Measurements from ENCODE around the gene JADE1. TPM values are rescaled to one million over a fixed set of nuclear protein-coding genes. Genes with fewer than 3 reads are reported as not detected.

JADE1 gene
- total RNA-seq, 1 donor from 2014 or later: 33.6 TPM

GRCh38 chr4:128871948-128872347 is 62.4 kb downstream of the JADE1 start:
- intact Hi-C loops (cut with micrococcal nuclease): no loop called here
- Mint-ChIP-seq H3K4me3 (ENCODE audit: low read depth) (no peak overlapping the region), H3K27ac (no peak overlapping the region), H3K27me3 (ENCODE audit: low read depth) (no peaks in the 10 kb centered on the region), H3K9me3 (no peaks in the 10 kb centered on the region), H3K36me3 (ENCODE audit: low read depth) (peaks cover 67% of the 10 kb centered on the region), H3K4me1 (ENCODE audit: low read depth) (peaks cover 5% of the 10 kb centered on the region)
- DNase-seq (ENCODE audit: low spot score): no peak

GRCh38 chr4:128876200-128876599 is 66.7 kb downstream of the JADE1 start:
- intact Hi-C loops (cut with micrococcal nuclease): no loop called here
- H3K27me3 Mint-ChIP-seq (ENCODE audit: low read depth): no peaks in the 10 kb centered on the region
- H3K9me3 Mint-ChIP-seq: no peaks in the 10 kb centered on the region
- no peak overlapping the region for H3K4me3 Mint-ChIP-seq (ENCODE audit: low read depth)
- DNase-seq (ENCODE audit: low spot score): no peak
- no peak overlapping the region for H3K27ac Mint-ChIP-seq
- H3K36me3 Mint-ChIP-seq (ENCODE audit: low read depth): peaks cover 35% of the 10 kb centered on the region
- H3K4me1 Mint-ChIP-seq (ENCODE audit: low read depth): no peaks in the 10 kb centered on the region

GRCh38 chr4:128877934-128878333 is 68.4 kb downstream of the JADE1 start:
- Mint-ChIP-seq H3K4me1 (ENCODE audit: low read depth) (no peaks in the 10 kb centered on the region), H3K36me3 (ENCODE audit: low read depth) (peaks cover 23% of the 10 kb centered on the region), H3K27ac (no peak overlapping the region), H3K27me3 (ENCODE audit: low read depth) (no peaks in the 10 kb centered on the region), H3K4me3 (ENCODE audit: low read depth) (no peak overlapping the region), H3K9me3 (no peaks in the 10 kb centered on the region)
- no peak for DNase-seq (ENCODE audit: low spot score)
- intact Hi-C loops (cut with micrococcal nuclease): no loop called here

- no peaks in the 10 kb centered on the region for H3K27me3 Mint-ChIP-seq (ENCODE audit: low read depth)
- DNase-seq (ENCODE audit: low spot score): no peak
- H3K9me3 Mint-ChIP-seq: no peaks in the 10 kb centered on the region
- no peak overlapping the region for H3K4me3 Mint-ChIP-seq (ENCODE audit: low read depth)
- no peak overlapping the region for H3K27ac Mint-ChIP-seq
- intact Hi-C loops (cut with micrococcal nuclease): no loop called here
- H3K4me1 Mint-ChIP-seq (ENCODE audit: low read depth): no peaks in the 10 kb centered on the region
- H3K36me3 Mint-ChIP-seq (ENCODE audit: low read depth): peaks cover 17% of the 10 kb centered on the region
Measured at GRCh38 chr4:128879283-128879682, 69.8 kb downstream of the JADE1 start.

- H3K4me3 Mint-ChIP-seq (ENCODE audit: low read depth): no peak overlapping the region
- H3K4me1 Mint-ChIP-seq (ENCODE audit: low read depth): no peaks in the 10 kb centered on the region
- H3K36me3 Mint-ChIP-seq (ENCODE audit: low read depth): peaks cover 16% of the 10 kb centered on the region
- no peaks in the 10 kb centered on the region for H3K27me3 Mint-ChIP-seq (ENCODE audit: low read depth)
- intact Hi-C loops (cut with micrococcal nuclease): no loop called here
- no peak overlapping the region for H3K27ac Mint-ChIP-seq
- H3K9me3 Mint-ChIP-seq: no peaks in the 10 kb centered on the region
- no peak for DNase-seq (ENCODE audit: low spot score)
Measured at GRCh38 chr4:128879971-128880370, 70.5 kb downstream of the JADE1 start.

GRCh38 chr4:128880662-128881061 is 71.2 kb downstream of the JADE1 start:
- DNase-seq (ENCODE audit: low spot score): no peak
- H3K4me3 Mint-ChIP-seq (ENCODE audit: low read depth): no peak overlapping the region
- H3K9me3 Mint-ChIP-seq: no peaks in the 10 kb centered on the region
- intact Hi-C loops (cut with micrococcal nuclease): no loop called here
- H3K27ac Mint-ChIP-seq: no peak overlapping the region
- peaks cover 14% of the 10 kb centered on the region for H3K36me3 Mint-ChIP-seq (ENCODE audit: low read depth)
- no peaks in the 10 kb centered on the region for H3K27me3 Mint-ChIP-seq (ENCODE audit: low read depth)
- H3K4me1 Mint-ChIP-seq (ENCODE audit: low read depth): no peaks in the 10 kb centered on the region

- Mint-ChIP-seq H3K4me3 (ENCODE audit: low read depth) (no peak overlapping the region), H3K36me3 (ENCODE audit: low read depth) (no peaks in the 10 kb centered on the region), H3K9me3 (no peaks in the 10 kb centered on the region), H3K27me3 (ENCODE audit: low read depth) (no peaks in the 10 kb centered on the region), H3K27ac (no peak overlapping the region), H3K4me1 (ENCODE audit: low read depth) (peaks cover 4% of the 10 kb centered on the region)
- DNase-seq (ENCODE audit: low spot score): no peak
- intact Hi-C loops (cut with micrococcal nuclease): no loop called here
Measured at GRCh38 chr4:128904821-128905220, 95.3 kb downstream of the JADE1 start.

- intact Hi-C loops (cut with micrococcal nuclease): no loop called here
- DNase-seq (ENCODE audit: low spot score): no peak
- Mint-ChIP-seq H3K9me3 (no peaks in the 10 kb centered on the region), H3K36me3 (ENCODE audit: low read depth) (no peaks in the 10 kb centered on the region), H3K4me1 (ENCODE audit: low read depth) (peaks cover 4% of the 10 kb centered on the region), H3K4me3 (ENCODE audit: low read depth) (no peak overlapping the region), H3K27me3 (ENCODE audit: low read depth) (no peaks in the 10 kb centered on the region), H3K27ac (no peak overlapping the region)
Measured at GRCh38 chr4:128906581-128906980, 97.1 kb downstream of the JADE1 start.

- no peak overlapping the region for H3K27ac Mint-ChIP-seq
- no peak overlapping the region for H3K4me3 Mint-ChIP-seq (ENCODE audit: low read depth)
- intact Hi-C loops (cut with micrococcal nuclease): no loop called here
- no peak for DNase-seq (ENCODE audit: low spot score)
- H3K4me1 Mint-ChIP-seq (ENCODE audit: low read depth): peaks cover 4% of the 10 kb centered on the region
- H3K27me3 Mint-ChIP-seq (ENCODE audit: low read depth): no peaks in the 10 kb centered on the region
- H3K36me3 Mint-ChIP-seq (ENCODE audit: low read depth): no peaks in the 10 kb centered on the region
- no peaks in the 10 kb centered on the region for H3K9me3 Mint-ChIP-seq
Measured at GRCh38 chr4:128907981-128908380, 98.5 kb downstream of the JADE1 start.

- Mint-ChIP-seq H3K4me1 (ENCODE audit: low read depth) (peaks cover 4% of the 10 kb centered on the region), H3K36me3 (ENCODE audit: low read depth) (no peaks in the 10 kb centered on the region), H3K27me3 (ENCODE audit: low read depth) (no peaks in the 10 kb centered on the region), H3K9me3 (no peaks in the 10 kb centered on the region), H3K4me3 (ENCODE audit: low read depth) (no peak overlapping the region), H3K27ac (no peak overlapping the region)
- intact Hi-C loops (cut with micrococcal nuclease): no loop called here
- DNase-seq (ENCODE audit: low spot score): no peak
Measured at GRCh38 chr4:128908735-128909134, 99.2 kb downstream of the JADE1 start.

GRCh38 chr4:128913228-128913627 is 103.7 kb downstream of the JADE1 start:
- intact Hi-C loops (cut with micrococcal nuclease): no loop called here
- Mint-ChIP-seq H3K36me3 (ENCODE audit: low read depth) (peaks cover 3% of the 10 kb centered on the region), H3K27me3 (ENCODE audit: low read depth) (no peaks in the 10 kb centered on the region), H3K9me3 (no peaks in the 10 kb centered on the region), H3K4me1 (ENCODE audit: low read depth) (peaks cover 15% of the 10 kb centered on the region), H3K4me3 (ENCODE audit: low read depth) (no peak overlapping the region), H3K27ac (no peak overlapping the region)
- DNase-seq (ENCODE audit: low spot score): no peak

GRCh38 chr4:128915544-128915943 is 106.0 kb downstream of the JADE1 start:
- intact Hi-C loops (cut with micrococcal nuclease): no loop called here
- H3K27ac Mint-ChIP-seq: no peak overlapping the region
- H3K4me3 Mint-ChIP-seq (ENCODE audit: low read depth): no peak overlapping the region
- H3K36me3 Mint-ChIP-seq (ENCODE audit: low read depth): peaks cover 13% of the 10 kb centered on the region
- H3K27me3 Mint-ChIP-seq (ENCODE audit: low read depth): no peaks in the 10 kb centered on the region
- no peak for DNase-seq (ENCODE audit: low spot score)
- peaks cover 27% of the 10 kb centered on the region for H3K4me1 Mint-ChIP-seq (ENCODE audit: low read depth)
- peaks cover 4% of the 10 kb centered on the region for H3K9me3 Mint-ChIP-seq

- Mint-ChIP-seq H3K9me3 (peaks cover 4% of the 10 kb centered on the region), H3K27me3 (ENCODE audit: low read depth) (no peaks in the 10 kb centered on the region), H3K27ac (no peak overlapping the region), H3K36me3 (ENCODE audit: low read depth) (peaks cover 26% of the 10 kb centered on the region), H3K4me3 (ENCODE audit: low read depth) (no peak overlapping the region), H3K4me1 (ENCODE audit: low read depth) (peaks cover 35% of the 10 kb centered on the region)
- no peak for DNase-seq (ENCODE audit: low spot score)
- intact Hi-C loops (cut with micrococcal nuclease): no loop called here
Measured at GRCh38 chr4:128916832-128917231, 107.3 kb downstream of the JADE1 start.

- Mint-ChIP-seq H3K36me3 (ENCODE audit: low read depth) (peaks cover 32% of the 10 kb centered on the region), H3K4me1 (ENCODE audit: low read depth) (peaks cover 35% of the 10 kb centered on the region), H3K27me3 (ENCODE audit: low read depth) (no peaks in the 10 kb centered on the region), H3K27ac (no peak overlapping the region), H3K4me3 (ENCODE audit: low read depth) (no peak overlapping the region), H3K9me3 (peaks cover 4% of the 10 kb centered on the region)
- no peak for DNase-seq (ENCODE audit: low spot score)
- intact Hi-C loops (cut with micrococcal nuclease): no loop called here
Measured at GRCh38 chr4:128917781-128918180, 108.3 kb downstream of the JADE1 start.
